ENCODE measurements around the gene ZNF423. TPM values are rescaled to one million over a fixed set of nuclear protein-coding genes. Genes with fewer than 3 reads are reported as not detected.

ZNF423 gene
- total RNA-seq, 1 donor from 2014 or later: 10.6 TPM

DNA sequence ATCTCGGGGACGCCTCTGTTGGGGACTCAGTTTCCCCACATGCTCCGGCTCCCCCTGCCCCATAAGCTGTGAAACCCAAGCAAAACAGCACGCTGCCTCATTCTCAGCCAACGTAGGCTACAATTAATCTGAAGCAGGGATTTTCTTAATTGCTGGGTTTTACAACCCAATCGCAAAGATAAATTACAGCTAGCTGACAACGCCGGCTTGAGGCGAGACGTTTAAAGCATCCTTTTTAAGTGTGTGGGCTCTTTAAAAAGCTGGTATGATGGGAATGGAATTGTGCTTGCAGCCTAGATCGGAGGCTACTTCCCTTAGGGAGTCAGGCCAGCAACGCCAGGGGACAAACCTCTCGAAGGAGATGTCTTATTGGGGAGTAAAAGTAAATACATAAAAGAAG, 185.3 kb downstream of the ZNF423 start:
- H3K79me2 ChIP-seq (ENCODE audit: insufficient read depth, low read length): no peaks in the 10 kb centered on the region
- H3K4me2 ChIP-seq (ENCODE audit: low read length): no peak overlapping the region
- no peak for FAIRE-seq
- DNase-seq (ENCODE audit: low read depth): no peak
- H3K4me3 ChIP-seq (ENCODE audit: insufficient read depth, low read depth, low read length): no peak overlapping the region
- H3K4me1 Mint-ChIP-seq (ENCODE audit: low read depth, unreplicated experiment): no peaks in the 10 kb centered on the region
- no peak overlapping the region for H3K27ac ChIP-seq (ENCODE audit: low read depth, low read length)
- no peak overlapping the region for H3K9ac ChIP-seq (ENCODE audit: low read length)
- H3K9me3 Mint-ChIP-seq (ENCODE audit: unreplicated experiment): no peaks in the 10 kb centered on the region
- H3K4me1 ChIP-seq (ENCODE audit: insufficient read depth, low read length): no peaks in the 10 kb centered on the region
- no peaks in the 10 kb centered on the region for H3K27me3 Mint-ChIP-seq (ENCODE audit: low read depth, unreplicated experiment)
- no peak overlapping the region for H3K27ac Mint-ChIP-seq (ENCODE audit: unreplicated experiment)
- no peak overlapping the region for H3K4me3 Mint-ChIP-seq (ENCODE audit: unreplicated experiment)
- H3K27me3 ChIP-seq (ENCODE audit: insufficient read depth, low read length): no peaks in the 10 kb centered on the region
- no peaks in the 10 kb centered on the region for H3K36me3 Mint-ChIP-seq (ENCODE audit: low read depth, unreplicated experiment)
- TF ChIP-seq, protein P1, sequence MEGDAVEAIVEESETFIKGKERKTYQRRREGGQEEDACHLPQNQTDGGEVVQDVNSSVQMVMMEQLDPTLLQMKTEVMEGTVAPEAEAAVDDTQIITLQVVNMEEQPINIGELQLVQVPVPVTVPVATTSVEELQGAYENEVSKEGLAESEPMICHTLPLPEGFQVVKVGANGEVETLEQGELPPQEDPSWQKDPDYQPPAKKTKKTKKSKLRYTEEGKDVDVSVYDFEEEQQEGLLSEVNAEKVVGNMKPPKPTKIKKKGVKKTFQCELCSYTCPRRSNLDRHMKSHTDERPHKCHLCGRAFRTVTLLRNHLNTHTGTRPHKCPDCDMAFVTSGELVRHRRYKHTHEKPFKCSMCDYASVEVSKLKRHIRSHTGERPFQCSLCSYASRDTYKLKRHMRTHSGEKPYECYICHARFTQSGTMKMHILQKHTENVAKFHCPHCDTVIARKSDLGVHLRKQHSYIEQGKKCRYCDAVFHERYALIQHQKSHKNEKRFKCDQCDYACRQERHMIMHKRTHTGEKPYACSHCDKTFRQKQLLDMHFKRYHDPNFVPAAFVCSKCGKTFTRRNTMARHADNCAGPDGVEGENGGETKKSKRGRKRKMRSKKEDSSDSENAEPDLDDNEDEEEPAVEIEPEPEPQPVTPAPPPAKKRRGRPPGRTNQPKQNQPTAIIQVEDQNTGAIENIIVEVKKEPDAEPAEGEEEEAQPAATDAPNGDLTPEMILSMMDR (IDR thresholded peaks at IDR 0.05; ENCODE audit: insufficient read depth, low read depth, low read length): no peak
- no peak for TF ChIP-seq EZH2 (IDR thresholded peaks at IDR 0.05; ENCODE audit: insufficient read depth, low read length)
- no peaks in the 10 kb centered on the region for H3K9me3 ChIP-seq (ENCODE audit: insufficient read depth, low read depth, low read length)
- H3K36me3 ChIP-seq (ENCODE audit: insufficient read depth, low read length): no peaks in the 10 kb centered on the region
- H2AFZ ChIP-seq (ENCODE audit: low read depth, low read length): no peak overlapping the region
- no peaks in the 10 kb centered on the region for H4K20me1 ChIP-seq (ENCODE audit: insufficient read depth, low read length)

DNA sequence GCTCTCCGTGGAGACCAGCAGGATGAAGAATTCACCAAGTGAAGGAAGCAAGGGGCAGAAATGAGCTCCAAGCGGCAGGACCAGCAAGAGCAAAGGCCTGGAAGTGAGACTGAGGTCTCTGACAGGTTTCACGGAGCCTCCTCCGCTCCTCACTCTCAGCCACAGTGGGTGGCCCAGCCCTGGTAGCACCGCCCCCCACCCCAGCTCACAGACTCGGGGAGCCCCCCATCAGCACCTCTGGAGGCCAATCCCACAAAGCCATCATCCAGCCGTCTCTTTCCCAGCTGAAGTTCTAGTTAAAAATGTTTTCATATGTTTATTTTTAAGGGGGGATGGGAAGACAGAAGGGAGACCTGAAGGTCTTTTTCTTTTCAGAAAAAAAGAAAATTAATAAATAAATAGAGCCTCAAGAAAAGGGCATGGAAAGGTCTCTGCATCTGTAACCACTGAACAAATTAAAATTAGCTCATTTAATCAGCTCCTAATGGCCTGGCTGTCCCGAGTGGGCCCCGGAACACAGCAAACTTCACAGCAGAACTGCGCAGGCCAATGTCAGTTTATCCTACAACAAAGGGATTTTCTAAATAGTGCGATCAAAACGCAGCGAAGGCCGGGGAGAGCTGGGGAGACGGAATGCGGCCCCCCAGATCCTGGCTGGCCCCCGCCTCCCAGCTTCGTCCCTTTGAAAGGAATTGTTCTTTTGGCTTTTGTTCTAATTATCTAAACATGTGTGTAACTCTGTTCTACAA, 190.3 kb downstream of the ZNF423 start:
- DNase-seq (ENCODE audit: low read depth): no peak
- H3K27me3 Mint-ChIP-seq (ENCODE audit: low read depth, unreplicated experiment): no peaks in the 10 kb centered on the region
- Histone ChIP-seq H3K27ac (ENCODE audit: low read depth, low read length) (no peak overlapping the region), H3K4me2 (ENCODE audit: low read length) (no peak overlapping the region), H3K79me2 (ENCODE audit: insufficient read depth, low read length) (no peaks in the 10 kb centered on the region), H3K4me1 (ENCODE audit: insufficient read depth, low read length) (peaks cover 12% of the 10 kb centered on the region), H3K27me3 (ENCODE audit: insufficient read depth, low read length) (peaks cover 2% of the 10 kb centered on the region), H3K9ac (ENCODE audit: low read length) (no peak overlapping the region), H3K4me3 (ENCODE audit: insufficient read depth, low read depth, low read length) (no peak overlapping the region), H2AFZ (ENCODE audit: low read depth, low read length) (no peak overlapping the region), H3K9me3 (ENCODE audit: insufficient read depth, low read depth, low read length) (no peaks in the 10 kb centered on the region), H4K20me1 (ENCODE audit: insufficient read depth, low read length) (no peaks in the 10 kb centered on the region), H3K36me3 (ENCODE audit: insufficient read depth, low read length) (no peaks in the 10 kb centered on the region)
- H3K4me3 Mint-ChIP-seq (ENCODE audit: unreplicated experiment): no peak overlapping the region
- no peak overlapping the region for H3K27ac Mint-ChIP-seq (ENCODE audit: unreplicated experiment)
- H3K36me3 Mint-ChIP-seq (ENCODE audit: low read depth, unreplicated experiment): no peaks in the 10 kb centered on the region
- no peaks in the 10 kb centered on the region for H3K9me3 Mint-ChIP-seq (ENCODE audit: unreplicated experiment)
- H3K4me1 Mint-ChIP-seq (ENCODE audit: low read depth, unreplicated experiment): peaks cover 5% of the 10 kb centered on the region
- TF ChIP-seq, protein P1 (IDR thresholded peaks at IDR 0.05; ENCODE audit: insufficient read depth, low read depth, low read length): no peak
- TF ChIP-seq EZH2 (IDR thresholded peaks at IDR 0.05; ENCODE audit: insufficient read depth, low read length): no peak
- FAIRE-seq: no peak

Measured in astrocyte (in vitro differentiated cells and primary cell).